ENCODE data around the gene THAP6.
"Not testable (repeated sequence)": the region's sequence is repeated elsewhere in the genome, so short reads cannot be mapped to it uniquely, and the experiment has no call there.

The THAP6 gene

DNA sequence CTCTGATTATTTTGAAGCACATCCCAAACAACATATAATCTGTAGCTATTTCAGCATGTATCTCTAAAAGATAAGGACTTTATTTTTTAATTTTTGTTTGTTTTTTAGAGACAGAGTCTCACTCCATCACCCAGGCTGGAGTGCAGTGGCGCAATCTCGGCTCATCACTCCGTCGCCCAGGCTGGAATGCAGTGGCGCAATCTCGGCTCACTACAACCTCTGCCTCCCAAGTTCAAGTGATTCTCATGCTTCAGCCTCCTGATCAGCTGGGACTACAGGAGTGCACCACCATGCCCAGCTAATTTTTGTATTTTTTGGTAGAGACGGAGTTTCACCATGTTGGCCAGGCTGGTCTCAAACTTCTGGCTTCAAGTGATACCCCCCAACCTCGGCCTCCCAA is 29.9 kb downstream of the THAP6 start:
- 93 to 94% methylated on average over 8 of the region's 8 CpGs for WGBS, 2 experiments
- not testable (repeated sequence) for H3K27me3 ChIP-seq (ENCODE audit: control insufficient read depth, insufficient read depth, low read length, poor library complexity, severe bottlenecking); H3K9me3 ChIP-seq (ENCODE audit: control insufficient read depth, low read length); H3K36me3 ChIP-seq (ENCODE audit: control insufficient read depth, insufficient read depth, low read length); H3K4me3 ChIP-seq (ENCODE audit: insufficient read depth, low read depth, low read length); H3K27ac ChIP-seq (ENCODE audit: insufficient read depth, low read depth, low read length, poor library complexity, severe bottlenecking); H3K4me1 ChIP-seq (ENCODE audit: control insufficient read depth, insufficient read depth, low read length)

DNA sequence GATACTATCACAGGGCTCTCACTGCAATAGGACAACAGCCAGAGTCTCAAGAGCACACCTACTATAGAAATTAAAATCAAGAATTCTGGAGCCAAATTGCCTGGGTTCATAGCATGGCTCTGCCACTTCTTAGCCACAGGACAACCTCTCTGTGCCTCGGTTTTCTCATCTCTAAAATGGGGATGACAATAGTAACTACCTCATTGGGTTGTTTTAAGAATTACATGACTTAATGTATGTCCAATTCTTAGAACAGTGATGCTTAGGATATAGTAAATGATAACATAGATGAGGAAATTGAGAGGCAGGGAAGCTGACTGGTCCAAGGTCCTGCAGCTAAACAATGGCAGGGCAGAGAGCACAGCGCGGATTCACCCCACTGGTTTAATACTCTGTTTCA is 30.6 kb downstream of the THAP6 start:
- H3K4me1 ChIP-seq (ENCODE audit: control insufficient read depth, insufficient read depth, low read length): no peaks in the 10 kb centered on the region
- H3K27me3 ChIP-seq (ENCODE audit: control insufficient read depth, insufficient read depth, low read length, poor library complexity, severe bottlenecking): no peaks in the 10 kb centered on the region
- 90% methylated on average over 3 of the region's 3 CpGs for WGBS, 2 experiments

DNA sequence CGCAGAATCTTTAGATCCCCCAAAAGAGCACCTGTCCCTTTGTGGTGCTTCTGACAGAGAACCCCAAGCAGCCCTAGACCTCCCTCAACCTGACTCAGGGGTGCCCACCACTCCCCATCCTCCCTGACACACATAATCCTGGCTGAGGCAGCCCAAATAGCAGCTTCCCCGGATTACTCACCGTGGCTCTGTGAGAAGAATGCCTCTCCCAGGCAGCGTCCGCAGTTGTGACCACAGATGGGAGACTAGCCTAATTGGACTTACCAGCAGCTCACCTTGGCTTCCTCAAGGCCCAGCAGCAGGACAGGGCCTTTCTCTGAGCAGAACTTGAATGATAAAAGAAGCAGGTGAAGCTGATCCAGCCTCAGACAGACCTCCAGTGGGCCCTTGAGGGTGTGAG is 31.3 kb downstream of the THAP6 start:
- H3K9me3 ChIP-seq (ENCODE audit: control insufficient read depth, low read length): no peaks in the 10 kb centered on the region
- no peak overlapping the region for H3K4me3 ChIP-seq (ENCODE audit: insufficient read depth, low read depth, low read length)
- no peaks in the 10 kb centered on the region for H3K4me1 ChIP-seq (ENCODE audit: control insufficient read depth, insufficient read depth, low read length)
- H3K36me3 ChIP-seq (ENCODE audit: control insufficient read depth, insufficient read depth, low read length): no peaks in the 10 kb centered on the region
- no peaks in the 10 kb centered on the region for H3K27me3 ChIP-seq (ENCODE audit: control insufficient read depth, insufficient read depth, low read length, poor library complexity, severe bottlenecking)
- WGBS, 2 experiments: 89 to 90% methylated on average over 5 of the region's 5 CpGs
- H3K27ac ChIP-seq (ENCODE audit: insufficient read depth, low read depth, low read length, poor library complexity, severe bottlenecking): no peak overlapping the region

More for the DNA sequence above, 30.6 kb downstream of the THAP6 start:
- no peaks in the 10 kb centered on the region for H3K36me3 ChIP-seq (ENCODE audit: control insufficient read depth, insufficient read depth, low read length)
- no peak overlapping the region for H3K27ac ChIP-seq (ENCODE audit: insufficient read depth, low read depth, low read length, poor library complexity, severe bottlenecking)
- H3K4me3 ChIP-seq (ENCODE audit: insufficient read depth, low read depth, low read length): no peak overlapping the region
- H3K9me3 ChIP-seq (ENCODE audit: control insufficient read depth, low read length): no peaks in the 10 kb centered on the region

DNA sequence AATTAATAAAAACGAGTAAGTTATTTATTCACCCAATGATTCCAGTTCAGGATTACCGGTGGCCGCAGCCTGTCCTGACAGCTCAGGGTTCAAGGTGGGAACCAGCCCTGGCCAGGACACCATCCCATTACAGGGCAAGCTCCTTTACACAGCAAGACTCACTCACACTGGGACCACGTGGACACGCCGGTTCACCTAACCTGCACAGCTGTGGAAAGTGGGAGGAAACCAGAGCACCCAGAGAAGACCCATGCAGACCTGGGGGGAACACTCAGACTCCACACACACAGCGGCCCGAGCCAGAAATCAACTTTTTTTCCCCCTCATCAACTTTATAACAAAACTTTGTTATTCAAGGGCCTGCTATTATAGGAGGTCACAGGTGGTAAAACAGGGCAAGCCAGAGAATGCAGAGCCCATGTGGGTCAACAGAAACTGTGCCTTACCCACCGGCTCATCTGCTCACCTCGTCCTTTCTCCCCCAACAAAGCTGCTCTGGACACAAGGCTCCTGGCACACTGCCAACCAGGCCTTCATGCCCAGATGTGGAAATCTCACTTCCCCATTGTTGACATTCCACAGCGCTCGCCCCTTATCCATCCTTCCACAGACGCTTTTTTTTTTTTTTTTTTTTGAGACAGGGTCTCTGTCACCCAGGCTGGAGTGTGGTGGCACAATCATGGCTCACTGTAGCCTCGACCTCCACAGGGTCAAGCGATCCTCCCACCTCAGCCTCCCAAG is 33.5 kb downstream of the THAP6 start:
- Histone ChIP-seq H3K4me3 (ENCODE audit: insufficient read depth, low read depth, low read length) (no peak overlapping the region), H3K4me1 (ENCODE audit: control insufficient read depth, insufficient read depth, low read length) (no peaks in the 10 kb centered on the region)

DNA sequence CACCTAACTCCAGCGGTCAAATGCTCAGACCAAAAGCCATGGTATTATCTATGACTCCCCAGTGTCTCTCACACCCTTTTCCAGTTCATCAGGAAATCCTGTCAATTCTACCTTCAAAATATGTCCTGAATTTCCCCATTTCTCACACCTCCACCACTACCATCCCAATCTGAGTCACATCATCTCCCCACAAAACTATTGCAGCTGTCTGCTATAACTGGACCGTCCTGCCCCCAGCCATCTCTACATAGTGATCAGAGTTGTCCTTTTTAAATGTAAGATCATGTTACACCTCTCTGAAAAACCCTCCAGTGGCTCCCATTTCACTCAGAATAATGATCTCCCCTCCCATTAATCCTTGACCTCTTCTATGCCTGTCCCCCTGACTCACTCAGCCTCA is 34.7 kb downstream of the THAP6 start:
- Histone ChIP-seq H3K36me3 (ENCODE audit: control insufficient read depth, insufficient read depth, low read length) (no peaks in the 10 kb centered on the region), H3K27me3 (ENCODE audit: control insufficient read depth, insufficient read depth, low read length, poor library complexity, severe bottlenecking) (no peaks in the 10 kb centered on the region), H3K9me3 (ENCODE audit: control insufficient read depth, low read length) (no peaks in the 10 kb centered on the region), H3K4me3 (ENCODE audit: insufficient read depth, low read depth, low read length) (no peak overlapping the region), H3K4me1 (ENCODE audit: control insufficient read depth, insufficient read depth, low read length) (no peaks in the 10 kb centered on the region), H3K27ac (ENCODE audit: insufficient read depth, low read depth, low read length, poor library complexity, severe bottlenecking) (no peak overlapping the region)
- 89 to 95% methylated on average over 2 of the region's 2 CpGs for WGBS, 2 experiments

More for the DNA sequence above, 33.5 kb downstream of the THAP6 start:
- no peaks in the 10 kb centered on the region for H3K36me3 ChIP-seq (ENCODE audit: control insufficient read depth, insufficient read depth, low read length)
- no peak overlapping the region for H3K27ac ChIP-seq (ENCODE audit: insufficient read depth, low read depth, low read length, poor library complexity, severe bottlenecking)
- no peaks in the 10 kb centered on the region for H3K27me3 ChIP-seq (ENCODE audit: control insufficient read depth, insufficient read depth, low read length, poor library complexity, severe bottlenecking)
- 92 to 94% methylated on average over 15 of the region's 15 CpGs for WGBS, 2 experiments
- no peaks in the 10 kb centered on the region for H3K9me3 ChIP-seq (ENCODE audit: control insufficient read depth, low read length)

DNA sequence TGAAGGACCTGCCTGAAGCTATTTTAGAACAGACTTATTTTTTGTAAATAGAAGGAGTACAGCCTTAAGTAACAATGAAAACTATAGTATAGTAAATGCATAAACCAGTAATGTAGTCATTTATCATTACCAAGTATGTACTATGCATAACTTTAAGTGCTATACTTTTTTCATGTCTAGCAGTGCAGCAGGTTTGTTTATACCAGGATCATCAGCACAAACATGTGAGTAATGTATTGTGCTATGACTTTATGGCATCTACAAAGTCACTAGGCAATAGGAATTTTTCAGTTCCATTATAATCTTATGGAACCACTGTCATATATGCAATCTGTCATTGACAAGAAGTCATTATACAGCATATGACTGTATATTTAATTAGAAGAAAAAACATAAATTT is 38.2 kb downstream of the THAP6 start:
- Histone ChIP-seq H3K4me3 (ENCODE audit: insufficient read depth, low read depth, low read length) (no peak overlapping the region), H3K4me1 (ENCODE audit: control insufficient read depth, insufficient read depth, low read length) (no peaks in the 10 kb centered on the region), H3K36me3 (ENCODE audit: control insufficient read depth, insufficient read depth, low read length) (no peaks in the 10 kb centered on the region), H3K27me3 (ENCODE audit: control insufficient read depth, insufficient read depth, low read length, poor library complexity, severe bottlenecking) (no peaks in the 10 kb centered on the region), H3K9me3 (ENCODE audit: control insufficient read depth, low read length) (no peaks in the 10 kb centered on the region), H3K27ac (ENCODE audit: insufficient read depth, low read depth, low read length, poor library complexity, severe bottlenecking) (no peak overlapping the region)

DNA sequence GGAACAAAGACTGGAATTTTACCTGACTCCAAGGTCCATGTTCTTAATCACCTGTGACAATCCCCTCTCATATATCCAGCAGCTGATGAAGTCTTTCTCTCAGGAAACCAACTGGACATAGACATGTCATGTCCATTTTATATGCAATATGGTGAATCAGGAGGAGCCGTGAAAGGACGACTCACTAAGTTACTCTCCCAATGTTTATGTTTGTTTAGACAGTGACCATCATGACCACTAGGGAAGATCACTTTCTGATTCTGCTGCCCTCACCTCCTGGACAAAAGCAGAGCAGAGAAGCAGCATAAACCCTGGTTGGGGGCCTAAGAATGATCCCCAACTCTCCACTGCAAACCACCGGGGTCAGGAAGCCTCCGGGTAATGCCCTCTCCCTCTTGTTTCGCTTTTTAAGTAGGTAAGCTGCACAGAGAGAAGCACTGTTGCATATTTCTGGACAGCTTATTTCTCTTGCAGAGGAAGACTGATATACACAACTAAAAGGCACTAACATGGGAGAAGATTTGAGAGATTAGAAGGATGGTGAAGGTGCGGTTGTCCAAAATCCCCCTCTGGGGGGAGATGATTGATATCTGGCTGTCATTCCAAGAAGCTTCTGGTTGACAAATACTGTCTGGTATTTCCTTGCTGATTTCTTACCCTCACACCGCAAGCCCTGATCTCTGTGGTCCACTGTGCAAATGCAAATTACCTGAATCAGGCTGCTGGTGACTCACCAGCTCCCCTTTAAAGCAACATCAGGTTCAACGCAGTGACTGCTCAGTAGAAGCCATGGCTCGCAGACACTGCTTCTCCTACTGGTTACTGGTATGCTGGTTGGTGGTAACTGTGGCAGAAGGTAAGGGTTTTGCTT is 41.3 kb downstream of the THAP6 start, which contains the start of gene ODAPH:
Gene ODAPH (plus strand): TSS at position 773 of the 871 bp plus-strand sequence. CDS start 17 bp downstream, at position 790.
- 74 to 81% methylated on average over 9 of the region's 9 CpGs for WGBS, 2 experiments
- no peak within 1 kb of the TSS for H3K27ac ChIP-seq (ENCODE audit: insufficient read depth, low read depth, low read length, poor library complexity, severe bottlenecking)
- H3K4me3 ChIP-seq (ENCODE audit: insufficient read depth, low read depth, low read length): no peak within 1 kb of the TSS
- no peaks in the 10 kb centered on the region for H3K36me3 ChIP-seq (ENCODE audit: control insufficient read depth, insufficient read depth, low read length)
- H3K27me3 ChIP-seq (ENCODE audit: control insufficient read depth, insufficient read depth, low read length, poor library complexity, severe bottlenecking): no peaks in the 10 kb centered on the region
- H3K4me1 ChIP-seq (ENCODE audit: control insufficient read depth, insufficient read depth, low read length): no peaks in the 10 kb centered on the region
- no peaks in the 10 kb centered on the region for H3K9me3 ChIP-seq (ENCODE audit: control insufficient read depth, low read length)

DNA sequence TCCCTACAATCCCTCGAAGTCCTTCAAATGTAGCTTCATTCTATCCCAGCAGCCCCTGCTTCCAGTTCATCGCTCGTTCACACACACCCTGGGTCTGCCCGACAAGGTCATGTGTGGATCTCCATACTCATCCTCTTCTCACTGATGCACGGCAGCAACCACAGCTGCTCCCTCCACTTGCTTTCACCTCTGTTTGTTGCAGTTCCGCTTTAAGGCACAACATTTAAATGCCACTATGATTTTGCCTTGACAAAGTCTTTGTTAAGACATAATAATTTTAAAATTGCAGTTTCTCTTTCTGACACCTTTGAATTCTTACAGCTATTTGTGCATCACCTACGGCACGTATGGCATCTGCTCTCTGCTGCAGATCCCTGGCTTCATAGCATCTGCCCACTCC is 43.4 kb downstream of the THAP6 start:
- no peaks in the 10 kb centered on the region for H3K9me3 ChIP-seq (ENCODE audit: control insufficient read depth, low read length)
- no peaks in the 10 kb centered on the region for H3K27me3 ChIP-seq (ENCODE audit: control insufficient read depth, insufficient read depth, low read length, poor library complexity, severe bottlenecking)
- H3K4me1 ChIP-seq (ENCODE audit: control insufficient read depth, insufficient read depth, low read length): no peaks in the 10 kb centered on the region
- H3K4me3 ChIP-seq (ENCODE audit: insufficient read depth, low read depth, low read length): no peak overlapping the region
- H3K36me3 ChIP-seq (ENCODE audit: control insufficient read depth, insufficient read depth, low read length): no peaks in the 10 kb centered on the region
- WGBS, 2 experiments: 79 to 83% methylated on average over 8 of the region's 8 CpGs
- no peak overlapping the region for H3K27ac ChIP-seq (ENCODE audit: insufficient read depth, low read depth, low read length, poor library complexity, severe bottlenecking)

DNA sequence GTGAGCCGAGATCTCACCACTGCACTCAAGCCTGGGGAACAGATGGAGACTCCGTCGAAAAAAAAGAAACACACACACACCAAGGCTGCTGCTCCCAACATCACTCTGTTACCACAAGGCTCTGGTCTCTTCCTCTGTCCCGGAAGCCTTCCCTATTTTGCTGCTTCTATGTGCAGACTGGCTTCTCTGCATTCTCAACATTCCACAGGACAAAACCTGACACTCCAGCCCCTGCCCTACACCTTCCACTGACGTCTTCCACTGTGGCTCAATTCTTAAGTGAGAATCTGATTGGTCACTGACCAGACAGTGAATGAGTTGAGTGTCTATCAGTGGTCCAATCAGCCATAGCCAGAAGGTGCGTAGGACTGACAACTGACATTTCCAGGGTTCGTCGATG is 47.5 kb downstream of the THAP6 start:
- H3K27me3 ChIP-seq (ENCODE audit: control insufficient read depth, insufficient read depth, low read length, poor library complexity, severe bottlenecking): no peaks in the 10 kb centered on the region
- no peaks in the 10 kb centered on the region for H3K4me1 ChIP-seq (ENCODE audit: control insufficient read depth, insufficient read depth, low read length)
- no peaks in the 10 kb centered on the region for H3K36me3 ChIP-seq (ENCODE audit: control insufficient read depth, insufficient read depth, low read length)
- 72 to 78% methylated on average over 8 of the region's 8 CpGs for WGBS, 2 experiments
- no peak overlapping the region for H3K4me3 ChIP-seq (ENCODE audit: insufficient read depth, low read depth, low read length)
- H3K27ac ChIP-seq (ENCODE audit: insufficient read depth, low read depth, low read length, poor library complexity, severe bottlenecking): no peak overlapping the region
- H3K9me3 ChIP-seq (ENCODE audit: control insufficient read depth, low read length): no peaks in the 10 kb centered on the region

DNA sequence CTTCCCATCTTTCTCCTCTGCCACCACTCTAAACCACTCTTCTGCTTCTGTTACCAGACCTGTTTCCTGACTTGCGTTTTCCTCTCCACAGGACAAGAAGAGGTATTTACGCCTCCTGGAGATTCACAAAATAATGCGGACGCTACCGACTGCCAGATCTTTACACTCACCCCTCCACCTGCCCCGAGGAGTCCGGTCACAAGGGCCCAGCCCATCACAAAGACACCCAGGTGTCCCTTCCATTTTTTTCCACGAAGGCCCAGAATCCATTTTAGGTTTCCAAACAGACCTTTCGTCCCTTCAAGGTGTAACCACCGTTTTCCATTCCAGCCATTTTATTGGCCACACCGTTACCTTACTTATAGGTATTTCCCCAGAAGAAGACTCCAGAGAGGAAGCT is 49.8 kb downstream of the THAP6 start:
- Histone ChIP-seq H3K9me3 (ENCODE audit: control insufficient read depth, low read length) (no peaks in the 10 kb centered on the region), H3K4me3 (ENCODE audit: insufficient read depth, low read depth, low read length) (no peak overlapping the region), H3K4me1 (ENCODE audit: control insufficient read depth, insufficient read depth, low read length) (no peaks in the 10 kb centered on the region), H3K36me3 (ENCODE audit: control insufficient read depth, insufficient read depth, low read length) (no peaks in the 10 kb centered on the region), H3K27me3 (ENCODE audit: control insufficient read depth, insufficient read depth, low read length, poor library complexity, severe bottlenecking) (no peaks in the 10 kb centered on the region), H3K27ac (ENCODE audit: insufficient read depth, low read depth, low read length, poor library complexity, severe bottlenecking) (no peak overlapping the region)
- 89% methylated on average over 11 of the region's 11 CpGs for WGBS, 2 experiments
